CD4-positive, alpha-beta T cell treated with Interleukin-6 at 100 ng/mL for 8 hours (primary cell): ENCODE measurements around the gene MELK.

ENCODE experiments used
- DNase-seq: peaks from one replicate; pipeline ENCODE4 v3.0.0-alpha.2; 2020; ENCODE audit warnings: mixed read lengths, low spot score

Gene MELK

GRCh38 chr9:36676091-36676490 is 103.4 kb downstream of the MELK start:
- no peak for DNase-seq

DNA sequence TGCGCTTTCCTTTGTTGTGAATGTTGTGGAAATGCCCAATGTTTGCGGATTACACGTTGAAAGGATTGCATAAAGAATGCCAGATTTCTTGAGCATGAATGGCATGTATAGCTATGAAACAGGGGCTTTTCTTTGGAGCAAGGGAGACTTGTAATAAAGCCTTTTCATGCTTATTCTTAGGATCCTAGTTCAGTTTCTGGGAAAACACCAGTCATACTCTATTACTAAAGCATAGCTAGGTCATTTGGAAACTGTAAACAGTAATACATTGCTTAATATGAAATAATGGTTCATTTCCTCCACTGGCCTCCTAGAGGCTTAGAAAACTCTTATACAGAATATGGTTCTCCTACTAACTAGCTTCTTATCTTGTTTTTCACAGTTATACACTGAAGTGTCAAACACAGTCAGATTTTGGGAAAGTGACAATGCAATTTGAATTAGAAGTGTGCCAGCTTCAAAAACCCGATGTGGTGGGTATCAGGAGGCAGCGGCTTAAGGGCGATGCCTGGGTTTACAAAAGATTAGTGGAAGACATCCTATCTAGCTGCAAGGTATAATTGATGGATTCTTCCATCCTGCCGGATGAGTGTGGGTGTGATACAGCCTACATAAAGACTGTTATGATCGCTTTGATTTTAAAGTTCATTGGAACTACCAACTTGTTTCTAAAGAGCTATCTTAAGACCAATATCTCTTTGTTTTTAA is 104.2 kb downstream of the MELK start:
- DNase-seq = no peak

- DNase-seq = no peak
Measured at GRCh38 chr9:36677611-36678010, 104.9 kb downstream of the MELK start.

GRCh38 chr9:36679710-36680109 is 107.0 kb downstream of the MELK start:
- DNase-seq = no peak

DNA sequence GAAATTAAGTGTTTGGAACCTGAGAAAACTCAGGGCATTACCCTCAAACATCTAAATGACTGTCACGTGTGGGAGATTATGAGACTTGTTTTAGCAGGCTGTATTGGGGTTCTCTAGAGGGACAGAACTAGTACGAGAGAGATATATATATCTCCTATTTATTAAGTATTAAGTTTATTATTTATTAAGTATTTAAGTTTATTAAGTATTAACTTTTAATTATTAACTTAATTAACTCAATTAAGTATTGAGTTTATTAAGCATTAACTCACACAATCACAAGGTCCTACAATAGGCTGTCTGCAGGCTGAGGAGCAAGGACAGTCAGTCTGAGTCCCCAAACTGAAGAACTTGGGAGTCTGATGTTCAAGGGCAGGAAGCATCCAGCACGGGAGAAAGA is 113.8 kb downstream of the MELK start:
- no peak for DNase-seq

DNA sequence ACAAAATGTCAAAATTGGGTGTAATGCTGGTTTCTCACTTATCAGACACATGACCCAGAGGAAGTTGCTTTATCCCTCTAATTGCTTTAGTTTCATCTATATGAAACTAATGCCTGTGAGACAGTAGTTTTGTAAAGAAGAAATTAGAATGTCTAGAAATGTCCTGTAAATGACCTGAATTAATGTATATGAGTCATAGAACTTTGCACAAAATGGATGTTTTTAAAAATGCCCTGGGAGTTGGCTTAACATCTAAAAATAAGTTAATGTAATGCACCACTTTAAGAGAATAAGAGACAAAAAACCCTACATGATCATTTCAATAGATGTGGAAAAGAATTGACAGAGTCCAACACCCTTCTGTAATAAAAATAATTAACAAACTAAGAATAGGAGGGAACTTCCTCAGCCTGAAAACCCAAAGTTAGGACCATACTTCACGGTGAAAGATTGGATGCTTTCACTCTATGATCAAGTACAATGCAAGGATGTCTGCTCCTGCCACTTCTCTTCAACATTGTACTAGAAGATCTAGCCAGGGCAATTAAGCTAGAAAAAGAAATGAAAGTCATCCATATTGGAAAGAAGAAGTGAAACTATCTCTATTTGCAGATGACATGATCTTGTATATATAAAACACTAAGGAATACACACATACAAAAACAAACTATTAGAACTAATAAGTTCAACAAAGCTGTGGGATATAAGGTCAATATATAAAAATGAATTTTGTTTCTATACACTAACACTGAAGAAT is 117.9 kb downstream of the MELK start:
- no peak for DNase-seq

DNA sequence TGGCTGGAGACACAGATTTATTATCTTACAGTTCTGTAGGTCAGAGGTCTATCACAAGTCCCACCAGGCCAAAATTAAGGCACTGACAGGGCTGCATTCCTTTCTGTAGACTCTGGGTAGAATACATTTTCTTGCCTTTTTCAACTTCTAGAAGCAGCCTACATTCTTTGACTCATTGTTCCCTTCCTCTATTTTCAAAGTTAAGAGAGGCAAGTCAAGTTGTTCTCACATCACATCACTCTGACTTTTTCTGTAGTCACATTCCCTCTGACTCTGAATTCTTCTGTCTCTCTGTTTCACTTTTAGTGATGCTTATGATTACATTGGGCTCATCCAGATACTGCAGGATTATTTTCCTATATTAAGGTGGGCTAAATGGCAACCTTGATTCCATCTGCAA is 119.0 kb downstream of the MELK start:
- no peak for DNase-seq

DNA sequence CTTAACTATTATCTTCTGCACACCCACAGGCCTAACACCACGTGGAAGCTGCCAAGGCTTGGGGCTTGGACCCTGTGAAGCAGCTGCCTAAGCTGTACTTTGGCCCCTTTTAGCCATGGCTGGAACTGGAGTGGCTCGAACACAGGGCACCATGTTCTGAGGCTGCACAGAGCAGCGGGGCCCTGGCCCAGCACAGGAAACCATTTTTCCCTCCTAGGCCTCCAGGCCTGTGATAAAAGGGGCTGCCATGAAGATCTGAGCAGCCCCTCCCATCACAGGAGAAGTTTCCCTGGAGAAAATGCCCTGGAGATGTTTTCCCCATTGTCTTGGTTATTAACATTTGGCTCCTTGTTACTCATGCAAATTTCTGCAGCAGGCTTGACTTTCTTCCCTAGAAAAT is 126.3 kb downstream of the MELK start:
- no peak for DNase-seq

DNA sequence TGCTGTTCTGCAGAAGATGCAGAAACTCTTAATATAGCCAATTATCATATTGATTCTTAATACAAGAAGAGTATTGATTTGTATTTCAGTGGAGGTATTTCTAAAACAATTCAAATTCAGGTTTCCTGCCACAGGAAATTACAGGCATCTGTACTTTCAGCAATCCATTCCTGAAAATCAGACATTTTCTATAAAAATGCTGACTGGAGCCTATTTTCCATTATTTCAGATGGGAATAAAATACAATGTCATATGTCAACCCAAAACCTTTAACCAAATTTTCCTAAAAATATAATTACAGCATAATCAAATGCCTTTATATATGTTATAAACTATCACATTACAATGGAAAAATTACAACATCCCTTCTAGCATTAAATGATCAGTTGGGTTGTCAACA is 131.5 kb downstream of the MELK start:
- no peak for DNase-seq

DNA sequence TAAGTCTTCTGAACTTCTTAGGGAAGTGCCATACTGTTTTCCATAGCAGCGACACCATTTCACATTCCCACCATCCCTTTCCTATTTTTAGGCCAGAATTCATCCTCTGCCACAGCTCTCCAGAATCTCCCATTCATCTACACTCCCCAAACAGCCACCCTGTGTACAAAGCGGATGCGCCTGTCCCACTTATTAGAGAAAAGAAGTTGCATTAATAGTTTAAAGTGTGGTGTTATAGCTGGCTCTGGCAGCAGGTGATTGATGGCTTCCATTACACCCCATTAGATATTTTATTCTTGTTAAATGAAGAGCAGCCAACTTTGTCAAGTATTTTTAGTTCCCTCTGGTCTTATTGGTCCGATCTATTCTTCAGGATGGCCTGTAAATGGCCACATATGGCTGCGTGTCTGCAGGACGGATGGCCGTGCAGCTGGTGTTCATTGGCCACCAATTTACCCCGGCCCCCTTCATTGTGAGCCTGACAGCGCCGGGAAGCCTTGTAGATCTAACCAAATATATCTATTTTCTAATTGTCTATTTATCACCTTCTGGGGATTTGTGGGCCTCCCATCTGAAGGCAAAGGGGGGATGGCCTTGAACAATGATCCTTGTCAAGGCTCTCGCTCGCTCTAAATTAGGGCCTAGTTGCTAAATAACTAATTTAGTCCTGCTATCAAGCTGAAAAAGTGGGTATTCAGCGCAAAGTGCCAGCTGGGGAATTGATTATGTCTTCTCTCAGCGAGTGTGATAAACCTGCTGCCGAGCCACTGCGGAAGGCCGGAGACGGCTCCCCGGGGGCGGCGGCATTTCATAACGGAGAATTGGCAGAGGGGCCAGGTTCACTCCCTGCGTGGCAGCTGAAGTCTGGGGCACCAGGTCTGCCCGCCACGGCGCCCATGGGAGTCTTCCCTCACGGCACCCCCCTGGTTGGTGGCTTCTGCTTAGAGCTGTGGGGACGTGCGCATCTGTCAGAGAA is 141.1 kb downstream of the MELK start:
- no peak for DNase-seq

GRCh38 chr9:36716496-36716895 is 143.8 kb downstream of the MELK start:
- no peak for DNase-seq

- DNase-seq = no peak
Measured at GRCh38 chr9:36717276-36717675, 144.6 kb downstream of the MELK start.

GRCh38 chr9:36718612-36719011 is 145.9 kb downstream of the MELK start:
- no peak for DNase-seq

- DNase-seq = no peak
Measured at GRCh38 chr9:36720043-36720442, 147.3 kb downstream of the MELK start.

DNA sequence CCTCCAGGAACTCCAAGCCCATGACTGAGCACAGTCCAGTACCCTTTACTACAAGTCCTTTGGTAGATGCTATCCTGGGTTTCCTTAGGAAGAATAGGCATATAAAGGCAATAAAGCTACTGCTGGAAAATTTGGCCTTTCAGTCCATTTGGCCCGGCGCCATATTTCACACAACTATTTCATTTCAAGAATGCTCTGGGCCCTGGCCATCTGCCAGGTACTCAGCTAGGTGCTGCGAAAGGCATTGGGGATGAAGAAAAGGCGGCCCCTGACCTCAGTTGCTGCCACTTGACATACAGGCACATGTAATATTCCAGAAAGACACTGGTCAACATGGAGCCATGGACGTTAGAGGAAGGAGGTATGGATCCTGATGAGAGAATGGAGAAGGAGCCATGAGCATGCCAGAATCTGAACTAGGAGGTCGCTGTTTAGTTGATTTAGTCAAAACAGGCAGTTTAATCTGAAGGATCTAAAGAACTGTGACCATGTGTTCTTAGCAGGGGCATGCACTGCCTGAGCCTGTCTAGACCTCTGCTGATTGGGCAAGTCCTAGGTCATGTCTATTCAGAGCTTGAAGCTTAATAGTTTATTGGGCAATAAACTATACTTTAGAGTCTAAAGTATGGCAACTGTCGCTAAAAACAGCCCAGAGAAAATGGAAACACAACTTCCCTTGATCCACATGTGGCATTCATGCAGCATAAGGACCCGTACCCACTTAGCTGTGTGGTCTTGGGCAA is 149.3 kb downstream of the MELK start:
- no peak for DNase-seq

- no peak for DNase-seq
Measured at GRCh38 chr9:36725777-36726356, 153.2 kb downstream of the MELK start.
